GM23248 (cell line): ENCODE data around the gene NCAN.
"Not testable (repeated sequence)": the region's sequence is repeated elsewhere in the genome, so short reads cannot be mapped to it uniquely, and the experiment has no call there.

Source experiments
- EZH2 ChIP-seq: fragments of 200-600 bp; sonication (generic); IDR thresholded peaks from 2 replicates; pipeline ENCODE4 v1.6.1; 2018; ENCODE audit warnings: antibody characterized with exemption, mild to moderate bottlenecking; ENCODE audit not compliant: insufficient read depth, poor library complexity, severe bottlenecking
- EZH2phosphoT487 ChIP-seq: fragments of 200-600 bp; sonication (generic); IDR thresholded peaks from 2 replicates; pipeline ENCODE4 v1.6.1; 2018; ENCODE audit warnings: antibody characterized with exemption, moderate library complexity, mild to moderate bottlenecking, low read depth; ENCODE audit not compliant: insufficient read depth

DNA sequence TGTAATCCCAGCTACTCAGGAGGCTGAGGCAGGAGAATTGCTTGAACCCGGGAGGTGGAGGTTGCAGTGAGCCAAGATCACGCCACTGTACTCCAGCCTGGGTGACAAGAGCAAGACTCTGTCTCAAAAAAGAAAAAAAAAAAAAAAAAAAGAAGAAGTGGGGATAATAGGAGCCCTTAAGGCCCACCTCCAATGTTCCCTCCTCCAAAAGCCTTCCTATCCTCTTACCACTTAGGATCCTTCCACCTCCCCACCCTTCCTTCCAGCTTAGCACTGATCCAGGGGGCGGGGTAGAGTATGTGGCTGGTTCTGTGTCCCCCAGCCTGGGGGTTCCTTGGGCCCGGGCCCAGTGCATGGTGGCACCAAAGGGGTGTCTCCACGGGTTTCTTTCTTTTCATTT is 38.5 kb upstream of the NCAN start:
- TF ChIP-seq EZH2, EZH2phosphoT487: not testable (repeated sequence)
